Activated T-helper 1 cell treated with anti-CD3 and anti-CD28 coated beads, Interleukin-12 subunit alpha, Interleukin-12 subunit beta, Interleukin-2, Interleukin-4 antibody, amounts not matched to agents 30 ng/mL and 10 ng/mL and 1 ng/mL, durations not matched to agents 14 hours and 24 hours and 36 hours (primary cell): ENCODE data around the gene RPS10. TPM values are rescaled to one million over a fixed set of nuclear protein-coding genes. Genes with fewer than 3 reads are reported as not detected.

Source experiments
- DNase-seq: peaks from one replicate; pipeline ENCODE4 v3.0.0; 2021; ENCODE audit warnings: low spot score
- H3K27ac Mint-ChIP-seq: one replicate; pipeline ENCODE4 v1.8.0; 2021; ENCODE audit warnings: mild to moderate bottlenecking, mixed read lengths
- H3K27me3 Mint-ChIP-seq: one replicate; pipeline ENCODE4 v1.8.0; 2022; ENCODE audit warnings: mild to moderate bottlenecking, moderate library complexity, mixed read lengths; ENCODE audit not compliant: insufficient read depth
- H3K36me3 Mint-ChIP-seq: one replicate; pipeline ENCODE4 v1.8.0; 2021; ENCODE audit warnings: low read depth, mixed read lengths
- H3K4me1 Mint-ChIP-seq: one replicate; pipeline ENCODE4 v1.8.0; 2021; ENCODE audit warnings: low read depth, mixed read lengths
- H3K4me3 Mint-ChIP-seq: one replicate; pipeline ENCODE4 v1.8.0; 2021; ENCODE audit warnings: mild to moderate bottlenecking, moderate library complexity, mixed read lengths
- H3K9me3 Mint-ChIP-seq: one replicate; pipeline ENCODE4 v1.8.0; 2021; ENCODE audit warnings: mixed read lengths
- intact Hi-C: fragments of 100-400 bp; cut with micrococcal nuclease; formaldehyde crosslinking; loops from one replicate; pipeline ENCODE4 v1.15.1; 2024
- total RNA-seq: library from RNA; stranded (reverse); gene quantifications from 2 replicates; pipeline ENCODE4 v1.2.3, GENCODE V29; 2022

Gene RPS10
- total RNA-seq, 1 donor from 2014 or later: 1,525 TPM

GRCh38 chr6:34438705-34439104 lies 12.8 kb upstream of the RPS10 start:
- Mint-ChIP-seq H3K9me3 (peaks cover 5% of the 10 kb centered on the region), H3K27ac (no peak overlapping the region), H3K4me1 (no peaks in the 10 kb centered on the region), H3K27me3 (no peaks in the 10 kb centered on the region), H3K4me3 (no peak overlapping the region), H3K36me3 (no peaks in the 10 kb centered on the region)
- intact Hi-C loops: no loop called here
- DNase-seq: no peak

- H3K27me3 Mint-ChIP-seq: no peaks in the 10 kb centered on the region
- intact Hi-C loops: no loop called here
- H3K4me1 Mint-ChIP-seq: no peaks in the 10 kb centered on the region
- H3K4me3 Mint-ChIP-seq: no peak overlapping the region
- H3K27ac Mint-ChIP-seq: no peak overlapping the region
- H3K9me3 Mint-ChIP-seq: peaks cover 5% of the 10 kb centered on the region
- no peak for DNase-seq
- H3K36me3 Mint-ChIP-seq: no peaks in the 10 kb centered on the region
Measured at GRCh38 chr6:34437644-34437970, 11.7 kb upstream of the RPS10 start.

- H3K36me3 Mint-ChIP-seq: no peaks in the 10 kb centered on the region
- H3K4me3 Mint-ChIP-seq: no peak overlapping the region
- peaks cover 5% of the 10 kb centered on the region for H3K9me3 Mint-ChIP-seq
- intact Hi-C loops: no loop called here
- no peak overlapping the region for H3K27ac Mint-ChIP-seq
- DNase-seq: no peak
- H3K27me3 Mint-ChIP-seq: peaks cover 2% of the 10 kb centered on the region
- no peaks in the 10 kb centered on the region for H3K4me1 Mint-ChIP-seq
Measured at GRCh38 chr6:34436803-34437643, 11.2 kb upstream of the RPS10 start.

GRCh38 chr6:34435916-34436315 lies 10.0 kb upstream of the RPS10 start:
- intact Hi-C loops: no loop called here
- H3K27ac Mint-ChIP-seq: no peak overlapping the region
- H3K9me3 Mint-ChIP-seq: peaks cover 5% of the 10 kb centered on the region
- no peaks in the 10 kb centered on the region for H3K4me1 Mint-ChIP-seq
- H3K27me3 Mint-ChIP-seq: peaks cover 3% of the 10 kb centered on the region
- no peak overlapping the region for H3K4me3 Mint-ChIP-seq
- no peaks in the 10 kb centered on the region for H3K36me3 Mint-ChIP-seq
- DNase-seq: no peak

GRCh38 chr6:34425132-34425497 lies 754 bp downstream of the RPS10 start:
- intact Hi-C loops: no loop called here
- Mint-ChIP-seq H3K4me3 (peak overlapping the region; percentile 99), H3K27ac (peak overlapping the region; percentile 99), H3K27me3 (peaks cover 4% of the 10 kb centered on the region), H3K4me1 (peaks cover 31% of the 10 kb centered on the region), H3K36me3 (peaks cover 40% of the 10 kb centered on the region), H3K9me3 (no peaks in the 10 kb centered on the region)
- no peak for DNase-seq

GRCh38 chr6:34424200-34425131 lies 1.4 kb downstream of the RPS10 start:
- Mint-ChIP-seq H3K9me3 (no peaks in the 10 kb centered on the region), H3K36me3 (peaks cover 45% of the 10 kb centered on the region), H3K4me3 (peak overlapping the region; percentile 99), H3K27ac (peak overlapping the region; percentile 99), H3K27me3 (peaks cover 4% of the 10 kb centered on the region), H3K4me1 (peaks cover 31% of the 10 kb centered on the region)
- intact Hi-C loops: no loop called here
- no peak for DNase-seq

GRCh38 chr6:34423254-34423653 lies 2.6 kb downstream of the RPS10 start:
- H3K9me3 Mint-ChIP-seq: no peaks in the 10 kb centered on the region
- peaks cover 50% of the 10 kb centered on the region for H3K36me3 Mint-ChIP-seq
- intact Hi-C loops: no loop called here
- no peak overlapping the region for H3K27ac Mint-ChIP-seq
- no peak for DNase-seq
- H3K4me1 Mint-ChIP-seq: peaks cover 36% of the 10 kb centered on the region
- H3K27me3 Mint-ChIP-seq: no peaks in the 10 kb centered on the region
- peak overlapping the region; percentile 39 for H3K4me3 Mint-ChIP-seq

GRCh38 chr6:34418367-34418766 lies 7.5 kb downstream of the RPS10 start:
- Mint-ChIP-seq H3K27me3 (no peaks in the 10 kb centered on the region), H3K9me3 (no peaks in the 10 kb centered on the region), H3K4me1 (peaks cover 39% of the 10 kb centered on the region), H3K4me3 (no peak overlapping the region), H3K36me3 (peaks cover 60% of the 10 kb centered on the region), H3K27ac (no peak overlapping the region)
- DNase-seq: no peak
- intact Hi-C loops: no loop called here

GRCh38 chr6:34416877-34417371 lies 8.9 kb downstream of the RPS10 start:
- Mint-ChIP-seq H3K27ac (no peak overlapping the region), H3K36me3 (peaks cover 57% of the 10 kb centered on the region), H3K4me1 (peaks cover 43% of the 10 kb centered on the region), H3K9me3 (no peaks in the 10 kb centered on the region), H3K27me3 (no peaks in the 10 kb centered on the region), H3K4me3 (no peak overlapping the region)
- no peak for DNase-seq
- intact Hi-C loops: no loop called here

GRCh38 chr6:34414999-34415858 lies 10.6 kb downstream of the RPS10 start:
- H3K36me3 Mint-ChIP-seq: peaks cover 52% of the 10 kb centered on the region
- DNase-seq: peak; percentile 9
- H3K27me3 Mint-ChIP-seq: no peaks in the 10 kb centered on the region
- intact Hi-C loops: loop anchor here (1.0 kb wide), 3 partner anchors 166 to 252 kb away; partner anchors contain the start of gene SMIM29
- H3K27ac Mint-ChIP-seq: no peak overlapping the region
- H3K4me1 Mint-ChIP-seq: peaks cover 34% of the 10 kb centered on the region
- H3K9me3 Mint-ChIP-seq: no peaks in the 10 kb centered on the region
- no peak overlapping the region for H3K4me3 Mint-ChIP-seq

GRCh38 chr6:34412643-34413214 lies 13.1 kb downstream of the RPS10 start:
- H3K4me3 Mint-ChIP-seq: no peak overlapping the region
- no peak for DNase-seq
- H3K9me3 Mint-ChIP-seq: no peaks in the 10 kb centered on the region
- peaks cover 24% of the 10 kb centered on the region for H3K4me1 Mint-ChIP-seq
- no peak overlapping the region for H3K27ac Mint-ChIP-seq
- intact Hi-C loops: no loop called here
- H3K36me3 Mint-ChIP-seq: peaks cover 36% of the 10 kb centered on the region
- no peaks in the 10 kb centered on the region for H3K27me3 Mint-ChIP-seq

- H3K27ac Mint-ChIP-seq: no peak overlapping the region
Measured at GRCh38 chr6:34412016-34412415, 13.9 kb downstream of the RPS10 start.

More at GRCh38 chr6:34412016-34412415, 13.9 kb downstream of the RPS10 start:
- Mint-ChIP-seq H3K4me1 (peaks cover 20% of the 10 kb centered on the region), H3K27me3 (no peaks in the 10 kb centered on the region), H3K4me3 (no peak overlapping the region), H3K36me3 (peaks cover 30% of the 10 kb centered on the region), H3K9me3 (no peaks in the 10 kb centered on the region)
- DNase-seq: no peak
- intact Hi-C loops: no loop called here
